ENCODE results near the gene HOMER2.

HOMER2 gene

DNA sequence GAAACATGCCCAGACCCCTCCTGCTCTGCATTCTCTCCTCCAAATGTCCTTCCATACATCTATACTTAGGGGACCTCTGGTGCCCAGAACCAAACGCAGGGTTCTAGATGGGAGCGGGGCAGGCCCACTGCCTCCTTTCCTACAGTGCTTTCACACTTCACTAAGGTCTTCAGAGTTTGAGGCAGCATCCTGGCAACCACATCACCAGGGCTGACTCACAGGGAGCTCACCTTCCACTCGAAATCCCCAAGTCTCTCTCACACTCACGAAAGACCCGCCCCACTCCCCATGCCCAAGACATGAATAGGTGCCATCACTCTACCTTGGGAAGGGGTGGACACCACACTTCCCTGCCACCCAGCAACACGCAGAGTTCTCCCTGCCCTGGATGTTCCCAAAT is 18.9 kb downstream of the HOMER2 start:
- in situ Hi-C loops (cut with MboI; ENCODE audit: low sequenced_read_pairs) = no loop called here

DNA sequence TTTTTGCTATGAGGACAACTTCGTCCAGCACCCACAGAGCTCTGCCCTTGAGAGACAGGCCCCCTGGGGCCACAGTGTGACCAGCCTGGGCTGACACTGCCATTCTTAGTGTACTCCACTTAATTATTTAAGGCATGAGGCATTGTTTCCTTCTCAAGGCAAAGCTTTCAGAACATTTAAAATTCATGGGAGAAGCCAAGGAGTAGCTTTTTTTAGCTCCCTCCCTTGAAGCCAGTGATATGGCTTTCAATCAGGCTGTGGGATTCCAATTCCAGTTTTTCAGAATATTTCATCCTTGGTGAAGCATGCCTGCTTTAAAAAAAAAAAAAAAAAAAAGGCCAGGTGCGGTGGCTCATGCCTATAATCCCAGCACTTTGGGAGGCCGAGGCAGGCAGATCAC is 21.3 kb downstream of the HOMER2 start:
- in situ Hi-C loops (cut with MboI; ENCODE audit: low sequenced_read_pairs) = no loop called here

DNA sequence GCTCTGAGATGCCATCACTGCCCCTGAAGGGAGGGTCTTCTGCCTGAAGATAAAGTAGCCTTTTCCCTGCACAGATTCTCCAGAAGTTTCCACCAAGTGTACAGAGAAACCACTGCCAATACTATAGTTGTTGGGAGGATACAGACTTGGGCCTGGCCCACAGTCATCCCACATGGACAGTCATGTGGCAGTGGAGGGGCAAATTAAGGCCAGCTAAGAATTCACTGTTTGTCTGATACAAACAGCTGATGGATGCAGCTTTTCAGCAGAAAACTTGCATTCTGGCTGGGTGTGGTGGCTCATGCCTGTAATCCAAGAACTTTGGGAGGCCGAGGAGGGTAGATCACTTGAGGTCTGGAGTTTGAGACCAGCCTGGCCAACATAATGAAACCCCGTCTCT is 22.1 kb downstream of the HOMER2 start:
- in situ Hi-C loops (cut with MboI; ENCODE audit: low sequenced_read_pairs) = no loop called here

DNA sequence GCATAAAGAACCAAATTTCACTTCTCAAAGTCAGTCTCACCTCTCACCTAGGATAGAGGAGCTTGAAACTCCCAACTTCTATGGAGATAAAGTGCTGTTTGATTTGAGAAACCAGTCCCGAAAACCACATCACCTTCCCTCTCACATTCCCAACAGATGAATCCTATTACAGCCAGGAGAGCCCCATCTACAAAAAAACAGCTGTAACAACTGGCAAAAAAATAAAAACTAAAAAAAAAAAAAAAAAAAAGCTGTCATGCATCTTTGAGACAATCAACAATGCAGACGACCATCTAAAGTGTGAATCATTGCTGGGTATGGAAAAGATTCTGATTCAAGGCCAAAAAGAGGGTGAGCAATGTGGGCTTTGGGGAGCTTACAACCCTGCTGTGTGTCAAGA is 23.8 kb downstream of the HOMER2 start:
- in situ Hi-C loops (cut with MboI; ENCODE audit: low sequenced_read_pairs) = no loop called here

DNA sequence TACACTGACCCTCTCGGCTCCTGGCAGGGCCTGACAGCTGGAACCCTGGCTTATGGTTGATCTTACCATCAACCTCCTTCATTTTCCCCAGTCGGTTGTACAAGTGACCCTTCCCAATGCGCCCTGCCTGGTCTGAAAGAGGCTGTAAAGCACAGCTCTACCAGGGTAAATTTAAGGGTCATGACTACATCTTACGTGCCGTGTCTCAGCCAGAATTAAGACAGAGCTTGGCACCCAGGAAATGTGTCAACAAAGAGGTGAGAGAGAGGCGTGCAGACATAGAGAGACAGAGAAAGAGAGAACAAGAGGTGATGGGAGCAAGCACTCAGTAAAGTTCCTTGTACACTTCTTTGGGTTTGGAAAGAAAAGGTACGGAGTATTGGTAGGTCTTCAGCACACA is 28.8 kb downstream of the HOMER2 start:
- in situ Hi-C loops (cut with MboI; ENCODE audit: low sequenced_read_pairs) = no loop called here

DNA sequence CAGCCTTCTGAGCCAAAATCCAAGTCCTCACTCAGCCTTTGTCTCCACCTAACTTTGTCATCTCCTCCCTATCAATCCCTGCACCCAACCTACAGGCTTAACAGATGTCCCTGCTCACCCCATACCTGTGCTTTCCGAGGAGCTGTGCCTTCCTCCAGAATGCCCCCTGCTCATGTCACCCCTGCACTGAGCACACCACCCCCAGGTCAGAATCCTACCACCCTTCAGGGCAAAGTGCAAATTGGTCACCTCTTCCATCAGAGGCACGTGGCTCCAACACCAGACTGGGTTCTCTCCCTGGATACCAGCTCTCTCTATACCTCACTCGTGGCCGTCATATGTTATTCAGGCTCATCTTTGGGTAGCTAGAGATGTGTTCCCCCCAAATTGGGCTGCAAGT is 29.8 kb downstream of the HOMER2 start:
- in situ Hi-C loops (cut with MboI; ENCODE audit: low sequenced_read_pairs) = no loop called here

DNA sequence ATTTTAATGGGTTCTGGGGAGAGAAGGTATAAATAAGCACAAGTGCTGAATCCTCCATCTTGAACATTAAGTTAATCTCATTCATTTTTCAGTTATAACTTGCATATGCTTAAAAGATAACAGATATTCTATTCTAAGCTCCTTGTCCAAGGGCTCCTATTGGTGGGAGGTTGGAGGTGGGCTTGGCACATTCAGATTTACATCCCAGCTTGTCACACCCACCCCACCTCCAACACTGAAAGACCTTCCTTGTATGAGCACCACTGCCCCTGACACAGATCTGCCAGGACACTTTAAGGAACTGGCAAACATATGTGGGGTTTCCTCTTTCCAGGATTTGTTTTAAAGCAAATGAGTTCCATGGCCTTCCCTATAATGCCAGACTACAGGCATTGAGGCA is 30.6 kb downstream of the HOMER2 start:
- in situ Hi-C loops (cut with MboI; ENCODE audit: low sequenced_read_pairs) = no loop called here

DNA sequence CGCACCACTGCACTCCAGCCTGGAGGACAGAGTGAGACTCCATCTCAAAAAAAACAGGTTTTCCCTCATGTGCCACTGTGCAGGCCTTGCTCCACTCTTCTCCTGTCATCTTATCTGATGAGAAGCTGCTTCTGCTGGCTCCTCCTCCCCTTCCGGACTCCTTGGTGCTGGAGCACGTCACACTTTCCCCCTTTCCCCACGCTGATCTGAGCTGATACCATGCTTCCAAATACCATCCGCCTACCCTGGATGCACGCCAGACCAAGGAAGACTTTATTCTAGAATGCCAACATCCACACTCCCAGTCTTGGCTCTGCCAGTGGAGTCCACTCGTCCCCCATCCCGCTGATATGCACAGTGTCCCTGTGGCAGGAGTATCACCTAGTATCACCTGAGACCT is 31.3 kb downstream of the HOMER2 start:
- in situ Hi-C loops (cut with MboI; ENCODE audit: low sequenced_read_pairs) = no loop called here

DNA sequence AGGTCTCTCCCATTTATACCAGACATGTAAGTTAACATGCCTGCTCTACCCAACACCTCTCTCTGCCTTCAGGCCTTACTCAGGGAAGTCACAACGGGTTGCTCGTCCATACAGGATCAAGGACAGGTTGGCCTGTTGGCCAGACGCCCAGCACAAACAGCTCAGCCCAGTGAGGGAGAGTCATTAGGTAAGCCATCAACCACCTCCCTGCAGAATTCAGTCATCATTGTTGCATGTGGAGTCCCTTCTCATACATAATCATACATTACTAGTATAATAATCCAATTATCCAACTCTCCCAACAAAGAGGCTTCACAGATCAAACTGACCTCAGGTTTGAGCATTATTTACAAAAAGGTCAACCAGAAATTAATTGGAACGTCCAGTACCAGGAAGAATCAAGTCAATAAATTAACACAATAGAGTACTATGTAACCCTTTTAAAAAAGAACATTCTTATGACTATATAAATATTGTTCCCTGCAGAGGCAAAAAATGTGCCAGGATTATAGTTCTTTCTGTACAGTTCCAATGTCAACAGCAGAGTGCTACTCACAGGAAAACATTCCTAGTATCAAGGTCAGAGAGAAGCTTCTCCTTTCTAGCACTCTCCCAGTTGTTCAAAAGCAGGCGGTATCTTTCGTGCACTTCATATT is 33.2 kb downstream of the HOMER2 start:
- in situ Hi-C loops (cut with MboI; ENCODE audit: low sequenced_read_pairs) = no loop called here

DNA sequence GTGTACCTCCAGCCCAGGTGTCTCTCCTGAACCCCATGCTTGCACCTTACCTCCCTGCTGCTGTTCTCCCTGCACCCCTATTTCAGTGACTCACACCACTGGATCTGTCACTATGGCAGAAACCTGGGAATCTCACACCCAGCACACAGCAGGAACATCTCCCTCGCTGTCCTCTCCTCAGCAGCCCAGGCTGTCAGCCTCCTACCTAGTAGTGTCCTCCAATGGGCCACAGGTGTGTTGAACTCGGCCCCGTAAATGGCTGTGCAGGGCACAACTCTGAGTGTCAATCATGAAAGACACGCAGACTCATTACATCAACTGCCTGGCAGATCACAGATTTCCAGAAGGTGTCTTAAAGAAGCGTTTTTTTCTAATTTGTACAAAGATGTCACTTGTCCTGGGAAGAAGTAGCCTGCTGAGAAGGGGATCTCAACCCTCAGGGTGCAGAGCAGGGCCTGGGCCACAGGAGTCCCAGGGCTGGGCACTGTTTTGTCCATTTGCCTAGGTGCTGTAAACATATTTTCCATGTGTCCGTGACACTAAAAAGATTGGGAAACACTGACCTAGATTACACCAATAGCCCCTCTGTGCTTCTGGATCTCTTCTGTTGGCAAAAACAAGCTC is 33.8 kb downstream of the HOMER2 start:
- in situ Hi-C loops (cut with MboI; ENCODE audit: low sequenced_read_pairs) = no loop called here

DNA sequence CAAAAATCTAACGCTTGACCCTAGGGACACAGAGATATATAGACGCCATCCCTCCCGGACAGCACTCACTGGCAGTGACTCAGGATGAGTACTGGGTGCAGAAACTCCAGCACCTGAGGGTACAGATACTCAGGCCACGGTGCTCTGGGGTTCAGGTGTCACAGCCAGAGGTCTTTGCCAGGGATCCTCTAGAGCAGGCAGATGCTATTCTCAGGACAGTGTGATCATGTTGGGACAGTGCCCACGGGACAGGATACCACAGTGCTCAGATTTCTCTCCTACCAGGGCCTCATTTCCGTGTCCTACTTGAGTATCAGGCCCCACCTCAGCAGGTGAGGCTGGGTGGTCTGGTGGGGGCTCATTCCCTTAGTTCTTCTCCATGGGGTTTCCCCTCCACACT is 34.4 kb downstream of the HOMER2 start:
- in situ Hi-C loops (cut with MboI; ENCODE audit: low sequenced_read_pairs) = no loop called here

DNA sequence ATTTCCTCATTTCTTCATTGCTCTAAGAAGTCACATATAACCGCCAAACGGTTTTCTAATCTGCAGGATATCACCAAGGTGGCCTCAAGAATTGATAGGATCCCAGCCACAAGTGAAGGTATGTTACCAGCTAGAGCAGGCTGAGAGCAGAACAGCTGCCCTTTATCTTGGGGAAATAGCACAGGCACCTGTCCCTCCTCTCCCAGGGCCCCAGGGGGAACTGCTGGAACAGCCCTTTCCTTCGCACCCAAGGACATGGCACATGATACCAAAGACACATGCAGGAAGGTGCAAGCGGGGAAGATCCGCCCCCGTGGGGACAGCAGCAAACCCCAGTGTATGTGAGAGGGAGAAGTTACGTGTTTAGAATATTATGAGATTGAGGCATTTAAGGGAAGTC is 35.3 kb downstream of the HOMER2 start:
- in situ Hi-C loops (cut with MboI; ENCODE audit: low sequenced_read_pairs) = no loop called here

DNA sequence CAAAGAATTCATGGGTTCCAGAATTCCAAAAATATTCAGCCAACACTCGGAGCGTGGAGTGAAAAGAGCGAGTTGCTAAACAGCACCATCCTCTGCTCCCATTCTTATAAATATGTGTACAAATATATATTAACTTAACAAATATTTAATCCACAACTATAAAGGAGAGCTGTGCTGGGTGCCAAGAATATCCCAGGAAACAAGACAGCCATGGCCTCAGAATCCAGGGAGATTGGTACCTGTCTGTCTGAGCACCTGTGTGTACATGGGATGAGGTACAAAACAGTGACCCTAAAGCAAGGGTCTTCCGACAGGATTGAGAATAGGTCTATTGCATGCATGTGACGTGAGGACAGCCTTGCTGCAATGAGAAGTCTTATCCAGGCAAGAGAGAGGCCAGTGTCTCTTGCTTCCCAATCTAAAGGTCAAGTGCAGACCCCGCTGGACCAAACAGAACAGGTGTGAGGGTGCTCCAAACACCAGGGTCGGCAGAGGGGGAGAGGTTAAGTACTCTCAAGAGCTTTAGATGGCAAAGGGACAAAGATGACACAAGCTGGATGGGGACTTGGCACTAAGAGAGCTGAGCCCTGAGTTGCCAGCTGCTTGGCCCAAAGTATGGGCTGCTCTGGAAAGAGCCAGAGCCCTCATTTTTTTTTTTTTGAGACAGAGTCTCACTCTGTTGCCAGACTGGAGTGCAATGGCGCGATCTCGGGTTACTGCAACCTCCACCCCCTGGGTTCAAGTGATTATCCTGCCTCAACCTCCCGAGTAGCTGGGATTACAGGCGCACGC is 36.2 kb downstream of the HOMER2 start:
- in situ Hi-C loops (cut with MboI; ENCODE audit: low sequenced_read_pairs) = no loop called here

DNA sequence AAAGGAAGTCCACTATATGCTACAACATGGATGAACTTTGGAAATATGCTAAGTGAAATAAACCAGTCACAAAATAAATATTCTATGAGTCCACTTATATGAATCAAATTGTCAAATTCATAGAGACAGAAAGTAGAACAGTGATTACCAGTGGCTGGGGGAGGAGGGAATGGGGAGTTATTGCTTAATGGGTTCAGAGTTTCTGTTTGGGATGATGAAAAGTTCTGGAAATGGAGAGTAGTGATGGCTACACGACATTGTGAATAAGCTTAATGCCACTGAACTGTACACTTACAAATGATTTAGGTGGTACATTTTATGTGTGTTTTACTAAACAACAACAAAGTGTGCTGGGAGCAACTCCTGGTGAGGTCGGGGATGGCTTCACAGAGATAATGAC is 38.1 kb downstream of the HOMER2 start:
- in situ Hi-C loops (cut with MboI; ENCODE audit: low sequenced_read_pairs) = no loop called here

DNA sequence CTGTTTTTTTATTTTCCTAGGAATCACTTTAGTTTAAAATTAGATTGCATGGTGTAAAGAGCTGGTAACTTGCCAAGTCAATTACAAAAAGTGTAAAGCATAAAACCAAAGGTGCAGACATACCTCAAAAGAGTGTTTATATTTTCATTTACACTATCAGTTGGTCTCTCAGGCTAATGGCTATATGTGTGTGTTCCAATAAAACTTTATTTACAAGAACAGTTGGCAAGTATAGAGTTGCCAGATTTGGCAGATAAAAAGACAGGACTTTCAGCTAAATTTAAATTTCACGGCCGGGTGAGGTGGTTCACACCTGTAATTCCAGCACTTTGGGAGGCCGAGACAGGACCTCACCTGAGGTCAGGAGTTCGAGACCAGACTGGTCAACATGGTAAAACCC is 41.1 kb downstream of the HOMER2 start:
- in situ Hi-C loops (cut with MboI; ENCODE audit: low sequenced_read_pairs) = no loop called here

DNA sequence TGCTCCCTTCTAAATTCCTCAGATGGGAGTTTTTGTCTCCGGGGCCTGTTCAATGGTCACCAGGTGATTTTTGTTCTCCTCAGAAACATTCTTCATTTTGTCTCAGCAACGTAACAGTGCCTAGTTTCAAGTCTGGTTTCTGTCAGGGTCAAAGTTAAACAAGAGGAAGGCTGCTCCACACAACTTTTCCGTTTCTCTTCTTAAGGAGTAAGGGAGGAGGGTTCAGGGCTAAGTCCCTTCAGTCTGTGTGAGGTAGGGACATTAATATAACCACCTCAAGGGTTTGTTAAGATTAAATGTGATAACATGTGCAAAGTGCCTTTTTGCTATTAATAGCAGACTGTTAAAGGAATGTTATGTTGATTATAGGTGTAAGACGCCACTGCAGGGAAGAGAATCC is 41.8 kb downstream of the HOMER2 start:
- in situ Hi-C loops (cut with MboI; ENCODE audit: low sequenced_read_pairs) = no loop called here

DNA sequence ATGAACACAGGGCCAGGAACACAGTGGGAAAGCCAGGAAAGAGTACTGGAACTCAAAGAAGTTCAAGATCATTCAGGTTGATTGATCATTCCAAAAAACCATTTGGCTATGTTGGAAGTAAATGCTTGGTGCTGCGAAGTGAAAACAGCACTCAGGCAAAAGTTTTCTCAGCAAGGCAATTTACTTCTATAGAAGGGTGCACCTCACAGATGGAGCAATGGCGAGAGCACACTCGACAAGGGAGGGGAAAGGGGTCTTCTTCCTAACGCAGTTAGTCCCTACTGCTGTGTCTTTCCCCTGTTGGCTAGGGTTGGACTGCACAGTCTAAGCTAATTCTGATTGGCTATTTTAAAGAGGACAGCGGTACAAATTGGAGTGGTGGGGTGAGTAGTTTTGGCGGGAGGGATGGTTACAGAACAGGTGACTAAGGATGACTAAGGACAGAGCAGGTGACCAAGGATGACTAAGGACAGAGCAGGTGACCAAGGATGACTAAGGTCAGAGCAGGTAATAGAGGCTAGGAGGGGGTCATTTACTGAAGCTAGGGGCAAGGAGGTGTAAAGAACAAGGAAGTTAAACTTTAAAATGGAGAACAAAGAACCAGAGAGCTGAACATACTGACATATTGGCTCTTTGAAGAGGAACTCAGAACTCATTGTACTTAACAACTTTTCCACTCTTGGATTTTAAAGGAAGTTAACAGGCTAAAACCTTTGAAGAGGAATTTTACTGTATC is 43.3 kb downstream of the HOMER2 start:
- in situ Hi-C loops (cut with MboI; ENCODE audit: low sequenced_read_pairs) = no loop called here

DNA sequence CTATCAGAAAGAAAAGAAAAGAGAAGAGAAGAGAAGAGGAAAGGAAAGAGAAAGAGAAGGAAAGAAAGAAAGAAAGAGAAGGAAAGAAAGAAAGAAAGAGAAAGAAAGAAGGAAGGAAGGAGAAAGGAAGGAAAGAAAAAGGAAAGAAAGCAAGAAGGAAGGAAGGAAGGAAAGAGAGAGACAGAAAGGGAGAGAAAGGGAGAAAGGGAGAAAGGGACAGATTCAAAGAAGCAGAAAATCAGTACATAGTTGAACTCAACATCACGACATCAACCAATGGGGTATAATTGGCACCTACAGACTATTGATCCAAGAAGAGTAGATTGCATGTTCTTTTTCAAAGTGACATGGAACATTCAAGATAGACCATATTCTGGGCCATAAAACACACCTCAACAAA is 45.2 kb downstream of the HOMER2 start:
- in situ Hi-C loops (cut with MboI; ENCODE audit: low sequenced_read_pairs) = no loop called here

DNA sequence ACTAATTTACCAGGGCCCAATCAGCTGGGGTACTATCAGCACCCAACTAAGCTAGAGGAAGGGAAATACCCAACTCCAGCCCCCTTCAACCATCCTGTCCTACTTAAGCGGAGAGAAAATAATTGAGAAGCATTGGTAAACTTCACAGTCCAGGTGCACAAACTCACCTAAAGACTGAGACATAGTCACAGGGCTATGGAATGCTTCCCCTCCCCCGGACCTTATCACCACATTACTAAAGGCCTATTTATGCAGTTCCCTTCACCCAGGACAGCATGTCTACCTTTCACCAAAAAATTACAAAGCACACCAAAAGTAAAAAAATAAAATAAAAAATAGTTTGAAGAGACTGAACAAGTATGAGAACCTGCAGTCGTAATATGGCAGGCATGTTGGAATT is 47.9 kb downstream of the HOMER2 start:
- in situ Hi-C loops (cut with MboI; ENCODE audit: low sequenced_read_pairs) = no loop called here

DNA sequence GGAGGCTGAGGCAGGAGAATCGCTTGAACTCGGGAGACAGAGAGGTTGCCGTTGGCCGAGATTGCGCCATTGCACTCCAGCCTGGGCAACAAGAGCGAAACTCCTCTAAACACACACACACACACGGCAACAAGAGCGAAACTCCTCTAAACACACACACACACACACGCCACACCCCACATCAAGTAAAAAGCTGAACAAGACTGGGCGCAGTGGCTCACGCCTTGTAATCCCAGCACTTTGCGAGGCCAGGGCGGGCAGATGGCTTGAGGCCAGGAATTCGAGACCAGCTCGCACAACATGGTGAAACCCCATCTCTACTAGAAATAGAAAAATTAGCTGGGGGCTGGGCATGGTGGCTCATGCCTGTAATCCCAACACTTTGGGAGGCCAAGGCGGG is 49.0 kb downstream of the HOMER2 start:
- in situ Hi-C loops (cut with MboI; ENCODE audit: low sequenced_read_pairs) = no loop called here

DNA sequence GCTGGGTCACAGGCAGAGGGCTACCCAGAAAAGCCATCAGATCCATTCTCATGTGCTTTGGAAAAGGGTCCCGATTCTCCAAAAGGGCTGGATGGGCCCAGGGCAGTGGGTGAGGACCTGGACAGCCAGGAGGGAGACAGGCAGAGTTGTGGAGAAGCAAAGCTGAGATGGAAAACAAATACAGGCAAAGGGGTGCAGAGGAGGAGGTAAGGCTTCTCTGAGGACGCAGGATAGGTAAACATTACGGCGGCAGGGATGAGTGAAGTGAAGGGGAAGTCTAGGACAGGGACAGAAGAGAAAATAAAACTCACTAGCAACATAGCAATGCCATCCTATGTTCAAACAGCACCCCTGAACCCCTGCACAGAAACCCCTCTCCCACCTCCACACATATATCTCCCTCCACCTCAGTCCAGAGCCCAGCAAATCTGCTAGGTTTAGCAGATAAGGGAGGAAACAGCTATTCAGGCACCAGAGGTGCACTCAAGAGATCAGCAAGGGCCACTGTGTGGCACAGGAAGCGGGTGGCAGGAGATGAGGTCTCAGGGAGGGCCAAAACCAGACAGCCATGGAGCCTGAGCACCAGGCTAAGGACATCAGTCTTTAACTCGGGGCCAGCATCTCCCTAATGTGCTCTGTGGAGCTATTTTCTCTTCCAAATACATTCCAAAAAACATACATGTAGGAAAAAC is 51.3 kb downstream of the HOMER2 start:
- in situ Hi-C loops (cut with MboI; ENCODE audit: low sequenced_read_pairs) = no loop called here

Data from HL-60/S4 (cell line).